Esophagus squamous epithelium (tissue), 4 donors: Measurements from ENCODE around the gene CITED2.

Experiments used
- POLR2A ChIP-seq, 4 donors: fragments of 450-650 bp; IDR thresholded peaks; one replicate each; pipeline ENCODE4 v1.6.1; 2017; ENCODE audit warnings: antibody characterized with exemption in 4 of 4, mild to moderate bottlenecking in 4 of 4, moderate library complexity in 3 of 4
- TF ChIP-seq, protein P1 (sequence below), 6 experiments: fragments of 450-650 bp in 4 of 6; fragments of 200-600 bp in 2 of 6; sonication (generic) in 2 of 6; IDR thresholded peaks; one replicate each; pipeline ENCODE4 v1.5.1; 2016 to 2019; ENCODE audit warnings: antibody characterized with exemption in 6 of 6, mild to moderate bottlenecking in 4 of 6, moderate library complexity in 4 of 6

DNA sequence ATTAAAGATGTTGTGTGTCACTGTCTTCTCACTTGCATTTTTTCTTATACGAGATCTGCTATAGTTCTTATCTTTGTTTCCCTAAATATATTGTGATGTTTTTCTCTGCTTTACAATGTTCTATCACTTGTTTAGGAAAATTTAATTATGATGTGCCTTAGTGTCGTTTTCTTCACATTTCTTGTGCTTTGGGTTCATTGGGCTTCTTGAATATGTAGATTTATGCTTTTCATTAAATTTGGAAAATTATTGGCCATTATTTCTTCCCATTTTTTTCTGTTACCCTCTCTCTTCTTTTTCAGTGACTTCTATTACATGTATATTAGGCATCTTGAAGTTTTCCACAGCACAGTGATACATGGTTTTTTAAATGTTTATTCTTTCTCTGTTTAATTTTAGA lies 33.4 kb downstream of the CITED2 start:
- TF ChIP-seq, protein P1, sequence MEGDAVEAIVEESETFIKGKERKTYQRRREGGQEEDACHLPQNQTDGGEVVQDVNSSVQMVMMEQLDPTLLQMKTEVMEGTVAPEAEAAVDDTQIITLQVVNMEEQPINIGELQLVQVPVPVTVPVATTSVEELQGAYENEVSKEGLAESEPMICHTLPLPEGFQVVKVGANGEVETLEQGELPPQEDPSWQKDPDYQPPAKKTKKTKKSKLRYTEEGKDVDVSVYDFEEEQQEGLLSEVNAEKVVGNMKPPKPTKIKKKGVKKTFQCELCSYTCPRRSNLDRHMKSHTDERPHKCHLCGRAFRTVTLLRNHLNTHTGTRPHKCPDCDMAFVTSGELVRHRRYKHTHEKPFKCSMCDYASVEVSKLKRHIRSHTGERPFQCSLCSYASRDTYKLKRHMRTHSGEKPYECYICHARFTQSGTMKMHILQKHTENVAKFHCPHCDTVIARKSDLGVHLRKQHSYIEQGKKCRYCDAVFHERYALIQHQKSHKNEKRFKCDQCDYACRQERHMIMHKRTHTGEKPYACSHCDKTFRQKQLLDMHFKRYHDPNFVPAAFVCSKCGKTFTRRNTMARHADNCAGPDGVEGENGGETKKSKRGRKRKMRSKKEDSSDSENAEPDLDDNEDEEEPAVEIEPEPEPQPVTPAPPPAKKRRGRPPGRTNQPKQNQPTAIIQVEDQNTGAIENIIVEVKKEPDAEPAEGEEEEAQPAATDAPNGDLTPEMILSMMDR (IDR thresholded peaks at IDR 0.05), result no peak
- TF ChIP-seq POLR2A (IDR thresholded peaks at IDR 0.05), result no peak
